ENCODE results near the gene NEK7.

Gene NEK7

DNA sequence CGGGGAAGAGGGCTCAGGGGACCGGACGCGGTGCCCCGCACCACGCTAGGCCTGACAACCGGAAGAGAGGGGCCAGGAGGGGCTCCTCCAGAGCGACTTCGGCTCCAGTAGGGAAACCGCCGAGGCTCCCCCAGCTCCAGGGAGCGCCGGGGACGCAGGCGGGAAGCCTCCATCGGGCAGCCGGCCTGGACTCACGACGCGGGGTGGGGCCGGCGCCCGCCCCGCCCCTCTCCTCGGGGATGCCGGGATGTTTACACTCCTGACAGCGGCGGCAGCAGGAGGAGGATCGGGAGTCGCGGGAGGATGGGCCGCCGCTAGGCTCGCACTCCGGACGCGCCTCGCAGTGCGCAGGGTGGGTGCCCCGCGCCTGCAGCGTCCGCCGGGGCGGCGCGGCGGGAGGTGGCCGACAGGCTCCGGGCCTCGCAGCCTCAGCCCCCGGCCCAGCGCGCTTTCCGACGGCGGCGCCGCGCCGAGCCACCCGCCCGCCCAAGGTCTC lies at the start of gene NEK7:
NEK7 (plus strand) TSS at position 254 of the 496 bp plus-strand sequence. CDS start 75,583 bp downstream, outside the sequence.
- Histone ChIP-seq H3K9me3 (ENCODE audit: insufficient read depth, low read length) (no peaks in the 10 kb centered on the region), H3K36me3 (replicated peaks; ENCODE audit: low read depth, low read length) (no peaks in the 10 kb centered on the region), H2AFZ (ENCODE audit: low read depth, low read length) (peak within 1 kb of the TSS; percentile 94), H3K4me2 (ENCODE audit: low read length) (peak within 1 kb of the TSS; percentile 92), H3K9ac (ENCODE audit: low read length) (peak within 1 kb of the TSS; percentile 83), H3K27me3 (ENCODE audit: low read depth, low read length) (no peaks in the 10 kb centered on the region), H3K27ac (ENCODE audit: low read length) (peak within 1 kb of the TSS; percentile 69), H3K79me2 (ENCODE audit: low read length) (peaks cover 40% of the 10 kb centered on the region), H3K4me3 (ENCODE audit: low read length) (peak within 1 kb of the TSS; percentile 86), H4K20me1 (ENCODE audit: insufficient read depth, low read length) (no peaks in the 10 kb centered on the region), H3K4me1 (ENCODE audit: low read length) (peaks cover 17% of the 10 kb centered on the region)
- no peak for TF ChIP-seq EZH2phosphoT487 (IDR thresholded peaks at IDR 0.05; ENCODE audit: low read depth)
- TF ChIP-seq, protein P1, sequence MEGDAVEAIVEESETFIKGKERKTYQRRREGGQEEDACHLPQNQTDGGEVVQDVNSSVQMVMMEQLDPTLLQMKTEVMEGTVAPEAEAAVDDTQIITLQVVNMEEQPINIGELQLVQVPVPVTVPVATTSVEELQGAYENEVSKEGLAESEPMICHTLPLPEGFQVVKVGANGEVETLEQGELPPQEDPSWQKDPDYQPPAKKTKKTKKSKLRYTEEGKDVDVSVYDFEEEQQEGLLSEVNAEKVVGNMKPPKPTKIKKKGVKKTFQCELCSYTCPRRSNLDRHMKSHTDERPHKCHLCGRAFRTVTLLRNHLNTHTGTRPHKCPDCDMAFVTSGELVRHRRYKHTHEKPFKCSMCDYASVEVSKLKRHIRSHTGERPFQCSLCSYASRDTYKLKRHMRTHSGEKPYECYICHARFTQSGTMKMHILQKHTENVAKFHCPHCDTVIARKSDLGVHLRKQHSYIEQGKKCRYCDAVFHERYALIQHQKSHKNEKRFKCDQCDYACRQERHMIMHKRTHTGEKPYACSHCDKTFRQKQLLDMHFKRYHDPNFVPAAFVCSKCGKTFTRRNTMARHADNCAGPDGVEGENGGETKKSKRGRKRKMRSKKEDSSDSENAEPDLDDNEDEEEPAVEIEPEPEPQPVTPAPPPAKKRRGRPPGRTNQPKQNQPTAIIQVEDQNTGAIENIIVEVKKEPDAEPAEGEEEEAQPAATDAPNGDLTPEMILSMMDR (IDR thresholded peaks at IDR 0.05; ENCODE audit: low read depth, low read length), result no peak

DNA sequence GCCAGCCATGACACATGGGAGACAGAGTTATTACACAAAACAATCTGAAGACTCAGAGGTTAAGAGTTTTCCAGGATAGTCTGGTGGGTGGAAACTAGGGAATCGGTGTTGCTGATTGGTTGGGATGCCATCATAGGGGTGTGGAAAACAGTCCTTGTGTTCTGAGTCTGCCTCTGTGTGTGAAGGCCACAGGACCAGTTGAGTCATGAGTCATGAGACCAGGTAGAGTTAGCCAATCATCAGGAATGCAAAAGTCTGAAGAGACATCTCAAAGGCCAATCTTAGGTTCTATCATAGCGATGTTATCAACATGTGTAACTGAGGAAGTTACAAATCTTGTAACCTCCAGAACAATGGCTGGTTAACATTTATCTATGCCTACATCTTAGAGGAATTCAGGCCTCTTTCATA lies 49.7 kb upstream of the NEK7 start:
- H2AFZ ChIP-seq (ENCODE audit: low read depth, low read length), result no peak overlapping the region
- no peaks in the 10 kb centered on the region for H3K79me2 ChIP-seq (ENCODE audit: low read length)
- H3K9me3 ChIP-seq (ENCODE audit: insufficient read depth, low read length), result no peaks in the 10 kb centered on the region
- H3K4me2 ChIP-seq (ENCODE audit: low read length), result no peak overlapping the region
- H3K36me3 ChIP-seq (replicated peaks; ENCODE audit: low read depth, low read length), result no peaks in the 10 kb centered on the region
- no peak overlapping the region for H3K9ac ChIP-seq (ENCODE audit: low read length)
- H4K20me1 ChIP-seq (ENCODE audit: insufficient read depth, low read length), result no peaks in the 10 kb centered on the region
- H3K4me1 ChIP-seq (ENCODE audit: low read length), result no peaks in the 10 kb centered on the region
- H3K27me3 ChIP-seq (ENCODE audit: low read depth, low read length), result no peaks in the 10 kb centered on the region
- no peak overlapping the region for H3K4me3 ChIP-seq (ENCODE audit: low read length)
- no peak overlapping the region for H3K27ac ChIP-seq (ENCODE audit: low read length)
- no peak for TF ChIP-seq EZH2phosphoT487 (IDR thresholded peaks at IDR 0.05; ENCODE audit: low read depth)
- TF ChIP-seq, protein P1 (IDR thresholded peaks at IDR 0.05; ENCODE audit: low read depth, low read length), result no peak

DNA sequence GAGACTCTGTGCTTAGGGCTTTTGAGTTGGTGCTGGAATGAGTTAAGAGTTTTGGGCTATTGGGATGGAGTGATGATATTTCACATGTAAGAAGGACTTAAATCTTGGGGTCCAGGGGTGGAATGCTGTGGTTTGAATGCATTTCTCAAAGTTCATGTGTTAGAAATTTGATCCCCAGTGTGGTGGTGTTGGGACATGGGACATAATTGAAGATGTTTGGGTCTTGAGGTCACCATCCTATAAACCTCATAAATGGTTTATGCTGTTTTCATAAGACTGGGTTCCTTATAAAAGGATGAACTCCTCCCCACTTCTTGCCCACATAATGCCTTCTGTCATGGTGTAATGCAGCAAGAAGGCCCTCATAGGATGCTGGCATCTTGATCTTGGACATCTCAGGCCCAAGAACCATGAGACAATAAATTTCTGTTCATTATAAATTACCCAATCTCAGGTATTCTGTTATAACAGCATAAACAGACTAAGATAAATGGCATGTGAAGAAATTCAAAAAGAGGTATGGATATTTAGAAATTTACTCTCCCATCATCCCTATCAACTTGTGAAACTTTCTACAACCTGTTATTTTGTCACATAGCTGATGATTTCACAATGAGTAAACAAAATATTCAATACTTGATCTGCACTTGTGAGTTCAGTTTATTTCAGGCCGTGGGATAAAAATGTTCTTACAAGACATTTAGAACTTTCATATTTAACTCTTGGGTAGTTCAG lies 48.0 kb upstream of the NEK7 start:
- no peaks in the 10 kb centered on the region for H3K27me3 ChIP-seq (ENCODE audit: low read depth, low read length)
- no peaks in the 10 kb centered on the region for H3K4me1 ChIP-seq (ENCODE audit: low read length)
- no peak overlapping the region for H3K27ac ChIP-seq (ENCODE audit: low read length)
- no peaks in the 10 kb centered on the region for H3K9me3 ChIP-seq (ENCODE audit: insufficient read depth, low read length)
- H3K4me3 ChIP-seq (ENCODE audit: low read length), result no peak overlapping the region
- no peaks in the 10 kb centered on the region for H4K20me1 ChIP-seq (ENCODE audit: insufficient read depth, low read length)
- no peaks in the 10 kb centered on the region for H3K36me3 ChIP-seq (replicated peaks; ENCODE audit: low read depth, low read length)
- no peak overlapping the region for H3K9ac ChIP-seq (ENCODE audit: low read length)
- no peak overlapping the region for H3K4me2 ChIP-seq (ENCODE audit: low read length)
- TF ChIP-seq EZH2phosphoT487 (IDR thresholded peaks at IDR 0.05; ENCODE audit: low read depth), result no peak
- TF ChIP-seq, protein P1 (IDR thresholded peaks at IDR 0.05; ENCODE audit: low read depth, low read length), result no peak
- no peaks in the 10 kb centered on the region for H3K79me2 ChIP-seq (ENCODE audit: low read length)
- no peak overlapping the region for H2AFZ ChIP-seq (ENCODE audit: low read depth, low read length)

DNA sequence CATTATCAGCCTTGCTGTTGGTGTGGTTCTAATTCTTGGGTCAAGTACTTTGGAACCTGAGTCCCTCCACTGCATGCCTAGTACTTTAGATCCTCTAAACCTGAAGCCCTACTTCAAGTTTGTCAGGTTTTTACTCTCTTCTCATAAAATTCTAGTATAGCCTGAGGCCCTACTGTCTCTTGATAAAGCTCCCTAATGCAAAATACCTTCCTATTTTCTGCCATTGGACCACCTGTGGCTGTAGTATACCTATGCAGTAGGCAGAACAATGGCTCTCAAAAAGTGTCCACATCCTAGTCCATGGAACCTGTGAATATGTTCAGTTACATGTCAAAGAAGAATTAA lies 47.5 kb upstream of the NEK7 start:
- Histone ChIP-seq H2AFZ (ENCODE audit: low read depth, low read length) (no peak overlapping the region), H3K27me3 (ENCODE audit: low read depth, low read length) (no peaks in the 10 kb centered on the region), H3K9me3 (ENCODE audit: insufficient read depth, low read length) (no peaks in the 10 kb centered on the region), H3K27ac (ENCODE audit: low read length) (no peak overlapping the region), H4K20me1 (ENCODE audit: insufficient read depth, low read length) (no peaks in the 10 kb centered on the region), H3K4me3 (ENCODE audit: low read length) (no peak overlapping the region), H3K9ac (ENCODE audit: low read length) (no peak overlapping the region), H3K79me2 (ENCODE audit: low read length) (no peaks in the 10 kb centered on the region), H3K4me1 (ENCODE audit: low read length) (no peaks in the 10 kb centered on the region), H3K4me2 (ENCODE audit: low read length) (no peak overlapping the region), H3K36me3 (replicated peaks; ENCODE audit: low read depth, low read length) (no peaks in the 10 kb centered on the region)
- TF ChIP-seq, protein P1 (IDR thresholded peaks at IDR 0.05; ENCODE audit: low read depth, low read length), result no peak
- no peak for TF ChIP-seq EZH2phosphoT487 (IDR thresholded peaks at IDR 0.05; ENCODE audit: low read depth)

Data from OCI-LY3 (cell line).